CD4-positive, alpha-beta T cell (primary cell): ENCODE data around the gene IGF2BP2. TPM values are rescaled to one million over a fixed set of nuclear protein-coding genes. Genes with fewer than 3 reads are reported as not detected.

Experiments used
- ATAC-seq: fragments of 200-7000 bp; cut with Tn5 transposase; one replicate; pipeline ENCODE4 v1.10.0; 2022; ENCODE audit warnings: mild to moderate bottlenecking; ENCODE audit not compliant: poor library complexity
- CTCF ChIA-PET: fragments of 350-600 bp; sonication (Branson Sonifier 250); formaldehyde crosslinking; loops from one replicate; lab custom pipeline; 2021; ENCODE audit warnings: antibody characterized with exemption, inconsistent platforms; lab: Charles Lee
- POLR2A ChIA-PET: fragments of 350-600 bp; sonication (Branson Sonifier 250); formaldehyde crosslinking; loops from one replicate; lab custom pipeline; 2021; ENCODE audit warnings: antibody characterized with exemption, inconsistent platforms; lab: Charles Lee
- DNase-seq, 14 experiments: peaks; one replicate each; pipeline ENCODE4 v3.0.0-alpha.2; 2013 to 2020; ENCODE audit warnings: mixed read lengths in 2 of 14
- H3K27ac ChIP-seq, 2 donors: one replicate each; pipeline versions ENCODE4 v1.5.1 to v1.7.0; 2013; ENCODE audit warnings: low read length in 2 of 2, low read depth in 1 of 2, mild to moderate bottlenecking in 1 of 2
- H3K27me3 ChIP-seq, 2 experiments: 1 replicate in 1 of 2; 2 replicates in 1 of 2; pipeline versions ENCODE4 v1.6.1 to v1.7.0; 2013; ENCODE audit warnings: low read length in 2 of 2, control low read depth in 1 of 2, mild to moderate bottlenecking in 1 of 2, moderate library complexity in 1 of 2; ENCODE audit not compliant: insufficient read depth in 2 of 2, control insufficient read depth in 1 of 2
- H3K36me3 ChIP-seq: one replicate; pipeline ENCODE4 v1.6.1; 2013; ENCODE audit warnings: low read length, control low read depth; ENCODE audit not compliant: insufficient read depth
- H3K4me1 ChIP-seq: one replicate; pipeline ENCODE4 v1.6.1; 2013; ENCODE audit warnings: low read length, control low read depth; ENCODE audit not compliant: insufficient read depth
- H3K4me3 ChIP-seq: one replicate; pipeline ENCODE4 v1.5.1; 2013; ENCODE audit warnings: mild to moderate bottlenecking, low read length, moderate library complexity
- H3K9me3 ChIP-seq, 2 experiments: 1 replicate in 1 of 2; 2 replicates in 1 of 2; pipeline versions ENCODE4 v1.6.1 to v1.7.0; 2013; ENCODE audit warnings: low read length in 2 of 2, mild to moderate bottlenecking in 2 of 2, control low read depth in 1 of 2, moderate library complexity in 1 of 2; ENCODE audit not compliant: control insufficient read depth in 1 of 2, insufficient read depth in 1 of 2
- H3K27ac Mint-ChIP-seq: one replicate; pipeline ENCODE4 v1.8.0; 2020; ENCODE audit warnings: mixed read lengths
- H3K27me3 Mint-ChIP-seq: one replicate; pipeline ENCODE4 v1.8.0; 2021; ENCODE audit warnings: mixed read lengths
- H3K36me3 Mint-ChIP-seq: one replicate; pipeline ENCODE4 v1.8.0; 2021; ENCODE audit warnings: low read depth, mixed read lengths
- H3K4me1 Mint-ChIP-seq: one replicate; pipeline ENCODE4 v1.8.0; 2021; ENCODE audit warnings: low read depth, mixed read lengths
- H3K4me3 Mint-ChIP-seq: one replicate; pipeline ENCODE4 v1.8.0; 2020; ENCODE audit warnings: mild to moderate bottlenecking, mixed read lengths
- H3K9me3 Mint-ChIP-seq: one replicate; pipeline ENCODE4 v1.8.0; 2020; ENCODE audit warnings: mixed read lengths
- intact Hi-C, 2 experiments: fragments of 100-400 bp; cut with DNase I in 1 of 2; cut with micrococcal nuclease in 1 of 2; formaldehyde crosslinking; loops; one replicate each; pipeline versions ENCODE4 v1.15.1 to v1.9.0; 2023 to 2025; cut with DNase I, micrococcal nuclease
- polyA plus RNA-seq, 2 donors: library from polyadenylated mRNA; unstranded; fragments of 120-200 nt; gene quantifications; one replicate each; pipeline ENCODE4 v1.2.1, GENCODE V29; 2013
- total RNA-seq, 174 experiments: library from RNA in 2 of 174; stranded (reverse) in 2 of 174; gene quantifications; one replicate each; pipeline ENCODE4 v1.2.3 and lab custom pipeline; 2021 to 2026
- TF ChIP-seq, protein P1 (sequence below): fragments of 200-600 bp; IDR thresholded peaks from one replicate; pipeline ENCODE4 v1.8.0; 2022; ENCODE audit warnings: antibody characterized with exemption, mild to moderate bottlenecking

The IGF2BP2 gene
- total RNA-seq = under 1 TPM; 0.25 to 0.50 TPM
- polyA plus RNA-seq (2013, experiment 1 of 2) = 1.0 TPM
- polyA plus RNA-seq (2013, experiment 2 of 2) = 1.3 TPM
- total RNA-seq (lab: John Stamatoyannopoulos, UW) = 0 to 3.2 (median 0.63) reads per million in 172 experiments

DNA sequence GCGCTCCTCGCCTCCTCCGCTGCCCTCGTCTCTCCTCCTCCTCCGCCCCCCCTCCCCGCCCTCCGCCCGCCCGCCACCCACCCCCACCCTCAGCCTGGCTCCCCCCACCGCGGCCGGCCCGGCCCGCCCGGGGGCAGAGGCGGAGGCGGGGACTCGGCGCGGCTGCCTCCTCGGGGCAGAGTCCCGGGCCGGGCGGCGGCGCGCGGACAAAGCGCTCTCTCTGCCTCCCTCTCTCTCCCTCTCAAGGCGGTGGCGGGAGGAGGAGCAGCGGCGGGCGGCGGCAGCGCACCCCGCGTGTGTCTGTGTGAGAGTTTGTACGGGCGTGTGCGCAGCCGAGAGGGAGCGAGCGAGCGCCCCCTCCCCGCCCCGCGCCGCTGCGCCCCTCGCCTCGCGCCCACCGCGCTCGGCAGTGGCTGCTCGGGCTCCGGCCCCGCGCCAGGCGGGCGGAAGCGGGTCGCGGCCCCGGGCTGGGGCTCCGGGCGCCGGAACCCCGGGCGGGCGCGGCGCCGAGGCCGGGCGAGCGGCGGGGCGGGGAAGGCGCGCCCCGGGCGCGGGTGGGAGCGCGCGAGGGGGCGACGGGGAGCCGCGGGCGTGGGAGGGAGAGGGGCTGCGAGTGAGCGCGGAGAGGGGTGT lies at the start of gene IGF2BP2:
IGF2BP2 (minus strand) TSS at position 37 of the 633 bp plus-strand sequence. CDS start 82 bp downstream, outside the sequence.
- intact Hi-C loops = no loop called here
- Histone ChIP-seq H3K9me3 (peaks cover 0 to 15% of the 10 kb centered on the region in 2 experiments), H3K4me1 (peaks cover 27% of the 10 kb centered on the region), H3K4me3 (peak within 1 kb of the TSS; percentile 50), H3K27me3 (peaks cover 27 to 84% of the 10 kb centered on the region in 2 experiments), H3K36me3 (no peaks in the 10 kb centered on the region), H3K27ac (no peak within 1 kb of the TSS)
- H3K4me3 Mint-ChIP-seq = peak within 1 kb of the TSS; percentile 87
- POLR2A ChIA-PET = no interaction called here
- CTCF ChIA-PET = interaction anchor here (0.6 kb wide), 1 partner anchor 17 kb away, joined by 3 read pairs; no protein-coding TSS in a partner anchor
- peaks cover 72% of the 10 kb centered on the region for H3K27me3 Mint-ChIP-seq
- no peak within 1 kb of the TSS for H3K27ac Mint-ChIP-seq
- ATAC-seq (peak; percentile 77), DNase-seq (peak in 12 of 14 experiments; percentile 5 to 68 (median 28))
- no peaks in the 10 kb centered on the region for H3K36me3 Mint-ChIP-seq
- no peaks in the 10 kb centered on the region for H3K9me3 Mint-ChIP-seq
- TF ChIP-seq, protein P1, sequence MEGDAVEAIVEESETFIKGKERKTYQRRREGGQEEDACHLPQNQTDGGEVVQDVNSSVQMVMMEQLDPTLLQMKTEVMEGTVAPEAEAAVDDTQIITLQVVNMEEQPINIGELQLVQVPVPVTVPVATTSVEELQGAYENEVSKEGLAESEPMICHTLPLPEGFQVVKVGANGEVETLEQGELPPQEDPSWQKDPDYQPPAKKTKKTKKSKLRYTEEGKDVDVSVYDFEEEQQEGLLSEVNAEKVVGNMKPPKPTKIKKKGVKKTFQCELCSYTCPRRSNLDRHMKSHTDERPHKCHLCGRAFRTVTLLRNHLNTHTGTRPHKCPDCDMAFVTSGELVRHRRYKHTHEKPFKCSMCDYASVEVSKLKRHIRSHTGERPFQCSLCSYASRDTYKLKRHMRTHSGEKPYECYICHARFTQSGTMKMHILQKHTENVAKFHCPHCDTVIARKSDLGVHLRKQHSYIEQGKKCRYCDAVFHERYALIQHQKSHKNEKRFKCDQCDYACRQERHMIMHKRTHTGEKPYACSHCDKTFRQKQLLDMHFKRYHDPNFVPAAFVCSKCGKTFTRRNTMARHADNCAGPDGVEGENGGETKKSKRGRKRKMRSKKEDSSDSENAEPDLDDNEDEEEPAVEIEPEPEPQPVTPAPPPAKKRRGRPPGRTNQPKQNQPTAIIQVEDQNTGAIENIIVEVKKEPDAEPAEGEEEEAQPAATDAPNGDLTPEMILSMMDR = no peak
- H3K4me1 Mint-ChIP-seq = peaks cover 13% of the 10 kb centered on the region

- Mint-ChIP-seq H3K36me3 (no peaks in the 10 kb centered on the region), H3K27ac (no peak overlapping the region), H3K27me3 (peaks cover 7% of the 10 kb centered on the region), H3K4me1 (no peaks in the 10 kb centered on the region), H3K4me3 (no peak overlapping the region), H3K9me3 (no peaks in the 10 kb centered on the region)
- intact Hi-C loops = no loop called here
- H3K27me3 ChIP-seq = no peaks in the 10 kb centered on the region
- no peaks in the 10 kb centered on the region for H3K36me3 ChIP-seq
- DNase-seq (no peak), ATAC-seq (no peak)
- no peaks in the 10 kb centered on the region for H3K4me1 ChIP-seq
- H3K4me3 ChIP-seq = no peak overlapping the region
- POLR2A ChIA-PET = interaction anchor here (0.5 kb wide), 1 partner anchor 10 kb away, joined by 3 read pairs; no protein-coding TSS in a partner anchor
- TF ChIP-seq, protein P1 = no peak
- H3K9me3 ChIP-seq = no peaks in the 10 kb centered on the region
- no peak overlapping the region for H3K27ac ChIP-seq
- CTCF ChIA-PET = no interaction called here
Measured at GRCh38 chr3:185874119-185874518, 49.3 kb upstream of the IGF2BP2 start.

DNA sequence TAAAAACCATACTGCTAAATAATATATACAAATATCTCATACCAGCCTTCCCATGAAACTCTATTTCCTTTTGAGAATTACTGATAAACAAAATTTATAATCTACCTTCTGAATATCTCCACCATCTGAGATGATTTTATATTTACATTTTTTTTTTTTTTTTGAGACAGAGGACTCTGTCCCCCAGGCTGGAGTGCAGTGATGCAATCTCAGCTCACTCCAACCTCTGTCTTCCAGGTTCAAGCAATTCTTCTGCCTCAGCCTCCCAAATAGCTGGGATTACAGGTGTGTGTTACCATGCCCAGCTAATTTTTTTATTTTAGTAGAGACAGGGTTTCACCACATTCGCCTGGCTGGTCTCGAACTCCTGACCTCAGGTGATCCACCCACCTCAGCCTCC lies 42.8 kb upstream of the IGF2BP2 start:
- no peak for DNase-seq
- no peak overlapping the region for H3K4me3 Mint-ChIP-seq
- Histone ChIP-seq H3K27ac (no peak overlapping the region), H3K9me3 (no peaks in the 10 kb centered on the region), H3K4me3 (no peak overlapping the region), H3K27me3 (no peaks in the 10 kb centered on the region), H3K36me3 (no peaks in the 10 kb centered on the region), H3K4me1 (no peaks in the 10 kb centered on the region)
- CTCF ChIA-PET = interaction anchor here (0.5 kb wide), 1 partner anchor 16 kb away, joined by 3 read pairs; no protein-coding TSS in a partner anchor
- no peaks in the 10 kb centered on the region for H3K36me3 Mint-ChIP-seq
- ATAC-seq = no peak
- TF ChIP-seq, protein P1 = no peak
- H3K27me3 Mint-ChIP-seq = peaks cover 8% of the 10 kb centered on the region
- POLR2A ChIA-PET = no interaction called here
- no peak overlapping the region for H3K27ac Mint-ChIP-seq
- intact Hi-C loops = no loop called here
- no peaks in the 10 kb centered on the region for H3K4me1 Mint-ChIP-seq
- no peaks in the 10 kb centered on the region for H3K9me3 Mint-ChIP-seq
